ENCODE data around the gene ATP4B.

DNA sequence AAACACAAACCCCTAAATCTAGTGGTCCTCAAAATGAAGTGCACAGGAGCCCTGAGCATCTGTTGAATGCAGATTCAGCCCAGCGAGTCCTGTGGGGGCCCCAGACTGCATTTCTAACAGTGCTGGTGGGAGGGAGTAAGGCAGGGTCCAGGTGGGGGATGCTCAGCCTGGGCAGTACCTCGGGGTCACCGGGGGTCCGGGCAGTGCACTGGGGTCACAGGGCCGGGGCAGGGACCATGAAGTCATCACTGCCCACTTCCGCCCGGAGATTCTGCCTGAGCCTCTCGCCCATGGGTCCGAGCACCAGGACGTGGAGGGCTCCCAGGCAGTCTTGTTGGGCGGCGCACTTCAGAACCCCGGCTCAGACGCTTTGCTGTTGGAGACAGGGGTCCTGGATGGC, 838 bp upstream of the ATP4B start:
- TF ChIP-seq, protein P1, sequence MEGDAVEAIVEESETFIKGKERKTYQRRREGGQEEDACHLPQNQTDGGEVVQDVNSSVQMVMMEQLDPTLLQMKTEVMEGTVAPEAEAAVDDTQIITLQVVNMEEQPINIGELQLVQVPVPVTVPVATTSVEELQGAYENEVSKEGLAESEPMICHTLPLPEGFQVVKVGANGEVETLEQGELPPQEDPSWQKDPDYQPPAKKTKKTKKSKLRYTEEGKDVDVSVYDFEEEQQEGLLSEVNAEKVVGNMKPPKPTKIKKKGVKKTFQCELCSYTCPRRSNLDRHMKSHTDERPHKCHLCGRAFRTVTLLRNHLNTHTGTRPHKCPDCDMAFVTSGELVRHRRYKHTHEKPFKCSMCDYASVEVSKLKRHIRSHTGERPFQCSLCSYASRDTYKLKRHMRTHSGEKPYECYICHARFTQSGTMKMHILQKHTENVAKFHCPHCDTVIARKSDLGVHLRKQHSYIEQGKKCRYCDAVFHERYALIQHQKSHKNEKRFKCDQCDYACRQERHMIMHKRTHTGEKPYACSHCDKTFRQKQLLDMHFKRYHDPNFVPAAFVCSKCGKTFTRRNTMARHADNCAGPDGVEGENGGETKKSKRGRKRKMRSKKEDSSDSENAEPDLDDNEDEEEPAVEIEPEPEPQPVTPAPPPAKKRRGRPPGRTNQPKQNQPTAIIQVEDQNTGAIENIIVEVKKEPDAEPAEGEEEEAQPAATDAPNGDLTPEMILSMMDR (IDR thresholded peaks at IDR 0.05; ENCODE audit: poor library complexity), result no peak
- no peak for TF ChIP-seq EZH2phosphoT487 (IDR thresholded peaks at IDR 0.05; ENCODE audit: low read depth, severe bottlenecking, unreplicated experiment)
